Activated CD8-positive, alpha-beta memory T cell treated with anti-CD3 and anti-CD28 coated beads, Interleukin-2, amount 50 U/mL, for 4 hours (primary cell): ENCODE measurements around the gene MRTFB.
"Not testable (repeated sequence)": the region's sequence is repeated elsewhere in the genome, so short reads cannot be mapped to it uniquely, and the experiment has no call there.

Source experiments
- DNase-seq: peaks from one replicate; pipeline ENCODE4 v3.0.0-alpha.2; 2020

MRTFB gene

DNA sequence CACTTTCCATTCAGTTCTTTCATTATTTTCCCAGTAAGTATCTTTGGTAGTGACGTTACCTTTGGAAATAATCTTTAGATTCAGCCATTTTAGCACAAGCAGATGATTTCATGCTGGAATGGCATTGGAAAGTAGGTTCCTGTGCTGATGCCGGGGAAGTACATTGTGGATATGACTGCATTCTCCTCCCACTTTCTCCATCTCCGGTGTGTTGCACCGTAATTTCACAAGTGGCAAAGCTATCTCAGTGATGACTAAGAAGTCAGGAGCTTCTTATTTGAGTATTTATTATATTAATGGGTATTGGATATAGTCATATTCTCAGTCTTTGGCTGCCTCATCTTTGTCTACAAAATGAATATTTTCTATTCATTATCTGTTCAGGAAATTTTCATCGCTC lies 69.8 kb downstream of the MRTFB start:
- no peak for DNase-seq

DNA sequence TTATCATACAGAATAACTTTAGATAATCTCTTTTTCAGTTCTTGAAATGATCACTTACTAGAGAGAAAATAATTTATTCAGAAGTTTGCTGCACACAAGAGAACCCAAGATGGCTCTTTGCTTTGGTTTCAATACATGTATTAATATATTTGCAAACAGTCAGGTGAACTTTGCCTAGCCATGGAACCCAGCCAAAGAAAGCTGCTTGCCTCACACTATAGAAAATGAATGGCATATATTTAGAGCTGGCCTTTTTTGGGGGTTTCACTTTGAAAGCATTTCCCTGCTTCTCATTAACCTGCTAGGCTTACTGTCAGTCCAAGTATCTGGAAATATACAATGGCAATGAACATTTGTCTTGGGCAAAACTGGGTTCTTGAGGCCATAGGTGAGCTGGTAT lies 75.3 kb downstream of the MRTFB start:
- DNase-seq, result no peak

DNA sequence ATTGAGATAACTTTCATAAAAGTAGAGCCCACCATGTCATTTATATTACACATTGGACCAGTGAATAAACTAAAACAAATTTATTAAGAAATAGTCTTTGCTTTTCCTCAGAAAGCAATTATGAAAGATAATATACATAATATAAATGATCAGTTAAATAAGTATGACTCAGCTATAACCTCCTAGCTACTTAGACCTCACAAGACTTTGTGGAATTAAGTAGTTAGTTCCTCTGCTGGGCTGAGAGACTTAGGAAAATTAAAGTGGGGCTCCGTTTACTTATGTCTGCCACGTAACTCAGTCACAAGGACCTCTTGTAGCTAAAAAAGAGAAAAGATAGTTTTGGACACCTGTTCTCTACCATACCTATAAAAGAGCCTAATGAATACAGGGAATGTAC lies 76.9 kb downstream of the MRTFB start:
- DNase-seq, result no peak

DNA sequence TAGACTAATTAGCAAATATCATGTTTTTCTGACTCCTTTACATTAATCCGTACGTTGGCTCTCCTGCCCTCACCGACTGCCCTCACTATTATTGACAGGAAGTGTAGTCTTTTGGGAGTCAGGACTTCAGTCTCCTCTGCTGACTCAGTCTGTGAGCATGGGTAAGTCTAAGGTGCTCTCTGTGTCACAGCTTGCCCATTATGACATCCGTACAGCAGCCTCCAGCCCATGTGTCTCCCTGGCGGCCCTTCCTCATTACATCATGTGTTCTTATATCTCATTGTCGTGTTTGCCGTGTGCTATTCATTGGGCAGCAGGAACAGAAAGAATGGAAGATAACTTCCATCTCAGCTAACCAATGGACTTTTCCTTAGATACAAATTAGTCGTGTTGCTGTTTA lies 77.5 kb downstream of the MRTFB start:
- DNase-seq, result no peak

DNA sequence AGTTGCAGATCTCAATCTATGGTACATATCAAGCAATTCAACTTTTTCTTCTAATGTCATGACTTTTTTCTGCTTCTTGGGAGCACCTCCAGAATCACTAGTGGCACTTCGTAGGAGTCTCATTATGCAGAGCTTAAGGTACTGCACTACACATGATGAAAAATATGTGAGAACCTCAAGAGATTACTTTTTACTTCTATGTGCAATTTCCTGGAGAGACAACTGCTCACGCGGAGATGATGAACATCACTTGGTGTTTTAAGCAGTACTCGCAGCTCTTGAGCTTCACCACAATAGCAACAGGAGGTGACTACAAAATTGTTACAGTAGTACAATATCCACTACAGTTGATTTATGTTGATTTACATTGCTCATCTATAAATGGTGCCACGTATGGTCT lies 79.7 kb downstream of the MRTFB start:
- DNase-seq, result no peak

DNA sequence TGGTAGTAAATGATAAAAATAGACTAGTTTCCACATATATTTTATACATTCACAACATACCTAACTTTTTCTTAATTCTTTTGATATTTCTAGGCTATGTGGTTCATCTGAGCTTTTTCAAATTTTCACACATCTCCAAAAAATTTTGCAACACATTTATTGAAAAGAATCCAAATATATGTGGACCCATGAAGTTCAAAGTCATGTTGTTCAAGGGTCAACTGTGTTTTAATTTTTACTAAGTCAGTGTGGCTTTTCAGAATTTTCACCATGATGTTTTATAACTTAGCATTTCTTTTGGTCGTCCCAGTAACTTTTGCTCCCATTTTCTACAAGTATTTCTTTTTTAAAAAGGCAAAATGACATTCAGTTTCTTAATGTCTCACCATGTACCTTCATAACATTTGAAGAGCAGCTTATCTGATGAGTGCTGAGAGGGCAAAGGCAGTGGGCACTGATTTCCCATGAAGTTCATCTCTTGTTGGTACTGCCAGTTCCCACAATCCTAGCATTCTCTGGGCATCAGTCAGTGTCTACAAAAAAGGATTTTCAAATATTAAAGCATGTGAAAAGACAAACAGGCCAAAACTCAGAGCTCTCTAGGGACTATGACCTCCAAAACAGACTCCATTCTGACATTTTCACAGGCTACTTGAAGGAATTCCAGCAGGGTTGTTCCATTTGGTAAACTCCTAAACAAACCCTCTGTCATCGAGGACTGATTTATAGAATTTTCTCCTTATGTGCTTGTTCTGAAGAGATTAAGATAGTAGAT lies 80.3 kb downstream of the MRTFB start:
- no peak for DNase-seq

DNA sequence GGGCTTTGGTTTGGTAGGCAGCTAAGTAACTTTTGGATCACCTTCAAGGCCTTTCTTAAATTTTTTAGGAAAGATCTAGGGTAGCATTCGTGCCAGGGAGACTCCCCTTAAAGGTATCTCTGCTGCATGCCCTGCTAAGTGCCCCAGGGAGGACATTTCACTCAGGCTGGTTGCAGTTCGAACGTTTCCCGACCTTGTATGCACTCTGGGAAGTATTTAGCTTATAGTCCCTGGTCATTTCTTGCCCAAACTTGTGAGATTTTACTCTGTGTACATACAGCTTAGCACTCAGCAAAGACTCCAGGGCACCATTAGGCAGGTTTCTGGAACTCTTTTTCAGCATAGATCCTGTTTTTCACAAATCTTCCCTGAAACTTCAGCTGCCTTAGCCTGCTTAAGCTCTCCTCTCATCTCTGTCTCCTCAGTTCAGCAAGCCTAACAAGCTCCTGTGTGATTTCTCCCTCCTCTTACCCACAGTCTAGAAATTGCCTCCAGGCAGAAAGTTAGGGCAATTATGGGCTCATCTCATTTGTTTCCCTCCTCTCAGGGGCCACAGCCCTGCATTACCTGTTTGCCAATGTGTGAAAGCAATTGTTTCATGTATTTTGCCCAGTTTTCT lies 84.6 kb downstream of the MRTFB start:
- DNase-seq, result no peak

DNA sequence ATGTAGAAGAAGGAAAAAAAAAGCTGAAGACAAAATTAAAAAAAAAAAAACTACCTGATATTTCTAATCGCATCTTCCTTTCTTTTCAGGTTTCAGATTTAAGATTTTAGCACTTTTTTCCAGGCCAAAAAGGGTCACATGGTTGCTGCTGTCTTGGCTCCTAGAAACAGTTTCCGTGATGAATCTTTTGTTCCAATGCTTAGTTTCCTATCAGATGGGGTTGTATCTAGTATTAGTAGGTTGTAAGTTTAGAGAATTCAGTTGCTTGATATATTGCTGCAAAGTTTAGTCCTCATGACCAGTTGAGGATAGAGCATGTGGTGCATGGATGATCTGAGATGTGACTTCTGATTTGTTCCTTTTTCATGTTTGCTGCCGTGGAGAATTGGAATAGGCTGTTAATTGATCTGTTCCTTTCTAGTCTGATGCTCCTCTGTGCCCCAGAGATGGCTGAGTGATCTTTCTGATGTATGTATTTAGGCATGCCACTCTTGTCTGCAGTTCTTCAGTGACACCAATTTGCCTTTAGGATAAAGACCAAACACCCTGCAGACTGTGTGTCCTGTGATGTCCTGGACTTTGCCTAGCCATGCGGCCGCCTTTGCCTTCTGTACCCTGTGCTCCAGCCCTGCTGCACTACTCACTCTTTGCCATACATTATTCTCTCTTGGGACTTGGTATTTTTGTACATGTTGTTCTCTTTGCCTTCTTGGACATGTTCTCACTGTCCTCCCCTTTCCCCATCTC lies 94.0 kb downstream of the MRTFB start:
- DNase-seq, result no peak

DNA sequence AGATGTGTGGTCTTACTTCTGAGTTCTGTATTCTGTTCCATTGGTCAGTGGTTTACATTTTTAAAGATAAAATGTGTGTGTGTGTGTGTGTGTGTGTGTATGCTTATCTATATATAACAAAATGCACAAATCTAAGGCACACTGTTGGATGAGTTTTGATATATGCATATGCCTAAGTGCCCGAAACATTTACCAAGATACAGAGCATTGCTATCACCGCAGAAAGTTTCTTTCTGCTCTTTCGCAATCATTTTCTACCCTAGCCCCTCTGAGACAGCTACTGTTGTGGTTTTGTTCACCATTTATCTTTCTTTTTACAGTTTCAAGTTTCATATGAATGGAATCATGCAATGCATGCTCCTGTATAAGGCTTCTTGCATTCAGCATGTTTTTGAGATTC lies 97.0 kb downstream of the MRTFB start:
- no peak for DNase-seq

DNA sequence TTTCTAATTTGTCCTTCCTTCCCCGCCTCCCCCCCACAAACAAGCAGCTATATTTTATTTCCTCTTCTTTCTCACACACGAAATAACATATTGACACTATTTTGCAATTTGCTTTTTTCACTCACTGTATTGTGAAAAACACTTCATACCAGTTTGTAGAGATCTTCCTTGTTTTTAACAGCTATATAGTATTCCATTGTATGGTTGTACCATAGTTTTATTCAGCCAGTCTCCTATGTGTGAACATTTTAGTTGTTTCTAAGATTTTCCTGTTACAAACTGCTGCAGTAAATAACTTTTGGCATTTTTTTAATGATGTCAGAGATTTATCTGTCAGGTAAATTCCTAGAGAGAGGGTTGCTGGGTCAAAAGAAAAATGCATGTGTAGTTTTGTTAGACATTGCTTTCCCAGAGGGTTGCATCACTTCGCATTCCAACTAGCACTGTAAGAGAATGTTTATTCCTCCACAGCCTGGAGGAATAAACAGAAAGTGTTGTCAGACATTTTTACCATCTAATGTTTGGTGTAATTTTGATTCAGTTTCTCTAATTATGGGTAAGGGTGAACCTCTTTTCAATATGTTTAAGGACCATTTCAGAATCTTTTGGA lies 101.2 kb downstream of the MRTFB start:
- no peak for DNase-seq

DNA sequence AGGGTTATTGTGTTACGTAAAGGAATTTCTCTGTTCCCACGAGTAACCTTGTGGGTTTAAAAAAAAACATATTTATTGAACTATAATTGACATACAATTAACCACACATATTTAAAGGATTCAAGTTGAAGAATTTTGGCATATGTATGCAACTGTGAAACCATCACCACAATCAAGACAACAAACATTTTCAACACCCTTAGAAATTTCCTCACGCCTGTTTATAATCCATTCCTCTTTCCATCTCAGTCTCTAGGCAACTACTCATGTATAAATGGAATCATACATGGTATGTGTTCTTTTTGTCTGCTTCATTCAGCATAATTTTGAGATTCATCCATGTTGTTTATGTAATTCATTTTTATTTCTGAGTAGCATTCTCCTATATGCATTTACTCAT lies 104.0 kb downstream of the MRTFB start:
- DNase-seq, result no peak

DNA sequence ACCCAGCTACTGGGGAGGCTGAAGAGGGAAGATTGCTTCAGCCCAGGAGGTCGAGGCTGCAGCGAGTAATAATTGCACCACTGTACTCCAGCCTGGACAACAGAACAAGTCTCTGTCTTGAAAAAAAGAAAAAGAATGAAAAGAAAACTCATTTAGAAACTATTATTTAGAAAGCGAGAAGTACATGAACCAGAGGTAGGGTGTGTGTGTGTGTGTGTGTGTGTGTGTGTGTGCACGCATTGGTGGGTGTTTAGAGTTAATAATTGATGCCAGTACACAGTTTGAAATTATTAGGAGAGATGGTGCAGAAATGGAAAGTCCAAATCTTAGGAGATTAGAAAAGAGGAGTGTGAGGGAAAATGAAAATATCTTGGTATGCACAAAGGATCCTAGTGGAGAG lies 106.6 kb downstream of the MRTFB start:
- DNase-seq, result no peak

DNA sequence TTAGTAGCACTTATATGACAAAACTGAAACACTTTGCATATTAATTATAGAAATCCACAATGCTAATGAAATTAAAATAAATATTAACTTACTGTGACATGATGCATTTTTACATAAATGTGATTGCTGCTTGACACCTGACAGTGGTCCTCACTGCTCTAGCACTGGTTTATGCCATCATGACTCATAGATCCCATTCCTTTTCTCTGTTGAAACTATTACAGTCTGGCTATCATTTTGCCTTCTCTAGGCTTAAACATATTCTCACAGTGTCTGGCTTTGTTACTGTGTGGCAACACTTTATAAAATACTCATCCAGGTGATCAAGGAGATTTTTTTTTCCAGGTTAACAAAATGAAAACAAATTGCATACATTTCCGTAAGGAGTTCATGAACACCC lies 108.0 kb downstream of the MRTFB start:
- no peak for DNase-seq

DNA sequence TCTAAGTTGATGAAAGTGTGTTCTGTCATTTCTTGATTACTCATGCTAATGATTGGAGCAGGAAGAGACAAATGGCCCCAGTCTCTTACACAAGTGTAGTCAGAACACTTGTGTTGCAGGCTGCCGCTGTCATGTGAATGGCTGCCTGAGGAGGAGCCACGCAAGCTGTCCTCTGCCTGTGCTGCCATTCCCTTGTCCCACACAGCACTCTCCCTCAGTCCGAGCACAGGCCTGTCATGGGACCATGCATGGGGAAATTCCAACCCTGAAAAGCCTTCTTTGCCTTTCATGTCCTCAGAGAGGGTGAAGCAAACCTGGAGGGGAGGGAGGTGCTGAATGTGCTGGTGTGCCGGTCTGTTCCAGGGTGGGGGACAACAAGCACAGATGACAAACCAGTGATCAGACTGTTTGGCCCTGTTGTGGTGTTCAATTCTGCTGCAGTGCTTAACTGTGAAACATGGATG lies 109.4 kb downstream of the MRTFB start:
- no peak for DNase-seq

DNA sequence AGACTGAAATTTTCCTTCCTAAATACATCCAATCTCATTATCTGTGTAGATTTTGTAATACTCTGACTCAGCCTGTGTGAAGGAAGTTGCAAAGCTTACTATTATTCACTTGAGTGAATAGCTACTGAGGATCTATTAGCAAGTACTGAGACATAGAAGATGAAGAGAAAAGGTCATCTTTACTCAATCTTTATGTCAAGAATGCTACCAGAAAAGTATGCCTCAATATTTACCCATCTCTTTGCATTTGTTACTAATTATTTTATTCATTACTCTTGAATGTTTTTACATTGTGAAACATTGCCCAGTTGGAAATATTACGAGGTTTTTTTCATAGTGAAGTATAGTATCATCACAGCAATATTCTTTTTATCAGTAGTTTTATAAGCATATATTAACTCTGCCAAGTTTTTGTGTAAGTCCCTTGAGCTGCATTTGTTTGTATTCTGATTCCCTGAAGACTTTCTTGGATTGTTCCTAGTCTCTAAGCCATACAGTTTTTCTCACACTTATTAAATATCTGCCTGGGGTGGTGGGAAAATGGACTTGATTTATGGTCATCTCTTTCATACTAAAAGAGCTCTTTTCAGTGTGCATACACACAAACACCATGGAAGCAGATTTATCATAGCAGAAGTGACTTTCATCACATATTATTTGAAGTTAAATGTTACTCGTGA lies 110.4 kb downstream of the MRTFB start:
- no peak for DNase-seq

DNA sequence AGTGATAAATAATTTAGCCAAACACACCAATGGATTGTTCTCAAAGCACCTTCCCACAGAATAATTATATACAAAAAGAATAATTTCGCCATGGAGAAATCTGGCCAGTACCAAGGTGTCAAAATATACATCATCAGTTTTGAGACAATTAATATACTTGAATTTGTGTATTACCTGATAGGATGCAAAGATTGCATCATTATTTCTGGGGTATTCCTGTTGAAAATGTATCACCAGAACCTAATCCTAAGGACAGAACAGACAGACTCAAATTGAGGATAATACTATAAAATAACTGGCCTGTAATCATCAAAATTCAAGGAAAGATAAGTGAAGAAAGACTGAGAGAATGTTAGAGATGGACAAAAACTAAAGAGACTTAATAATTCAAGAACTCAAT lies 111.9 kb downstream of the MRTFB start:
- DNase-seq, result no peak

DNA sequence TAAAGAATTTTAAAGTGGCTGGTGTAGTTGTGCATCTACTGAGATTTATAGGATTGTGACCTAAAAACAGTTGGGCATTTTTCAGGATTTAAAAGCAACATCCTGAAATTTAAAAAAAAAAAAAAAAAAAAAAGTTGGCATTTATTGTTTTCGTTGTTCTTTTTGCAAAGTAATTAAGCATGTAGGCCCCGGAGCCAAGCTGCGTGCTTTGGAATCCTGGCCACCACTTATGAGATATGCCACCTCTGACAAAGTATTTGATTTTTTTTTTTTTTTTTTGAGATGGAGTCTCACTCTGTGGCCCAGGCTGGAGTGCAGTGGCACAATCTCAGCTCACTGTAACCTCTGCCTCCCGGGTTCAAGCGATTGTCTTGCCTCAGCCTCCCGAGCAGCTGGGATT lies 112.8 kb downstream of the MRTFB start:
- not testable (repeated sequence) for DNase-seq

DNA sequence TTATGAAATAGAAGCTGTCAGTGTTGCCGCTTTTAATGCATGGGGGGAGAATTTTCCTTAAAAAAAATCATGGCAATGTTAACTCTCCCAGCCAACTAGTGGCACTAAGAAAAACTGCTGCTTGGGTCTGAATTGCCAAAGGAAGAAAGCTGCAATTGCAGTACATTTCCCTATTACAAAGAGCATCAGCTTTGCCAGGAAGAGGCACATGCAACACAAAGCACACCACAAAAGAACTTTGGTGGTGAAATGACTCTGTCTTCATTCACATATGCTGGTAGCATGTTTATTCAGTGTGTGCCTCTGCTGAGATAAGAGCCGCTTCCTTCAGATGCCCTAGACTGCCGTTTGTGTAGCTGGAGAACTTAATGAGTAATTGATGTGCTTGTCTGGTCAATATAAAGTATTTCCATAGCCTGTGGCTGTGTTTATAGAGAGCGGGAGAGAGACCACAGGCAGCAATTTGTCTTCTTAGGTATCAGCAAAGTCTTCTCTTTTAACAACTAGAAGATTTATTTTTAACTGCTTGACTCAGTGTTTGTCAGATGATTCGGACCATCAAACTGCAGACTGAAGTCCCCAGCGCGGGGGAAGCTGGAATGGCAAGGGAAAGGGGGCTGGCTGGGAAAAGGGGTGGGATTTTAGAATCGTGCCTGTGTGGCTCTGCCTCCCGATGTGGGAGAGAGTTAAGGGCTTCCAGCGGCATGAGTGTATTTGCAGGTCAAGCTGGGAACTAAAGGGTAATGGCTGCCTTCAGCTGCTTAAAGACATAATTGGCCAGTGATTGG lies 115.1 kb downstream of the MRTFB start:
- no peak for DNase-seq

DNA sequence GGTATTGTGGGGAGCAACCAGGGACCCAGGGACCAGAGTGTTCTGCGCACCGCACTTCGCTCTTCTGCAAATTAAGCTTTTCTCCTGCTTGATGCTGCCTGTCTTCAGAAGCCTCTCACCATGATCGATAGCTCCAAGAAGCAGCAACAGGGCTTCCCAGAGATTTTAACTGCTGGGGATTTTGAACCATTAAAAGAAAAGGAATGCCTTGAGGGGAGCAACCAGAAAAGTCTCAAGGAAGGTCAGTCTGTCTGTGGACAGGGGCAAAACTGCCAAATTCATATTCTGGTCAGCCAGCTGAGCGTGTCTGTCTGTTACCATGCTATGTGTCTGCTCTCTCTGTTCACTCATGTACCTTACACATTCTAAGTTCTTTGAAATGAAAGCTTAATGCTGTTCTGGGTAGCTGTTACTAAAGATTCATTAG lies 115.7 kb downstream of the MRTFB start:
- no peak for DNase-seq

DNA sequence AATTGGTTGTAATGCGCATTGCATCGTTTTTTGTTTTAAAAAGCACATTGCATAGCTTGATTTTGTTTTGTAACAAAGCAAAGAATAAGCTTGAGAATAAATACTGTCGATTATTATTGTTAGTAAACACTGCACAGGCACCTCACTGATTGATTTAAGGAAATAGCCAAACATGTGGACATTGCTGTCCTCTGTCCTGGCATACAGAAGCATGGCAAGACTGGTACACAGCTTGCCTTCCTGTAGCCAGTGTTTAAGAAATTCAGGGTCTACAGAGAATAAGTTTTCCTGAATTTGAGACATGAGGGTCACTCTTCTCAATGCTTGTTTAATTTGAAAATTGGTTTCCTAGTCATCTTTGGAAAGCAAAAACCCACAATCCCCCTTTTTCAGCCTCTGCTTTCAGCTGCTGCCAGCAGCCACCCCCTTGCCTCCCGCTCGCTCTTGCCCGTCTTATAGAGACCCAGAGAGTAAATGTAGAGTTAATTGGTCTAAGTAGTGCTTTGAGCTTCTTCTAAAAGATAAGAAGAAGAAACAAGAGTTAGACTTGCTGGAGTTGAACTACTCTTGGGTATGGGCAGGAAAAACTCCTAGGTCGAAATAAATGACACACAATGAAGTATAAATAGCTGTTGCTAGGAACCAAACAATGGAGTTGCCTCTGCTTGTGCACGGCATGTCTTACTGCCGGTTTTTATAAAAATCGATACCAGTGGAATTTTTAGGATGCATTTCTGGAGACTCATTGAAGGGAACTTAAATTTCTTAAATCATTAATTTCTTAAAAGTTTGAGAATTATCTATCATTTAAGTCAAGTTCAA lies 116.6 kb downstream of the MRTFB start:
- DNase-seq, result no peak

DNA sequence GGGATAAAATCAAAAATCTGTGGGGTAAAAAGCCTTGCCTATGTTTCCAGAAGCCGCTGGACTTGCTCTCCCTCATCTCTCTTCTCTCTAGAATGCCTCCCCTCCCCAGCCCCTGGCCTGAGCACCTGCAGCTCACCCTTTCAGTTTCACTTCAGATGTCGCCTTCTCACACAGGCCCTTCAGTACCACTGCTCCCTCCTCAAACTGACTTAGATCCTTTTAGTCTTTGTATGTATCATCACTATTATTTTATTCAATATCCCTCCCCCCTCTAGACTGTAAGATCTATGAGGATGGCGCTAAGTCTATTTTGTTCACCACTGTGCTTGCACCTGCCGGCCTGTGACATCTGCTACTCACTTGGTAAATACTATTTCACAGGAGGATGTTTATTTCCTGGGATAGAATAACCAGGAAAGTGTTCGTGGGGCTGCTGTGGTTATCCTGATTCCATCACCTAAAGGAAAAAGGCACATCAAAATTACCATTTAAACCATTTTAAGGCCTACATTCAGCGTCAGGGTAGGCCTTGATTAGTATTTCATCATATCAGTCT lies 122.3 kb downstream of the MRTFB start:
- DNase-seq, result peak; percentile 22
